Dedifferentiated amniotic fluid mesenchymal stem cell (primary cell): ENCODE results near the gene STAM.
A peak's percentile ranks its signal among the peaks of the same experiment; 100 is the strongest.
"Not testable (repeated sequence)": the region's sequence is repeated elsewhere in the genome, so short reads cannot be mapped to it uniquely, and the experiment has no call there.

Experiments used
- DNase-seq: peaks from one replicate; pipeline ENCODE4 v3.0.0-alpha.2; 2016; ENCODE audit errors: extremely low spot score

STAM gene

DNA sequence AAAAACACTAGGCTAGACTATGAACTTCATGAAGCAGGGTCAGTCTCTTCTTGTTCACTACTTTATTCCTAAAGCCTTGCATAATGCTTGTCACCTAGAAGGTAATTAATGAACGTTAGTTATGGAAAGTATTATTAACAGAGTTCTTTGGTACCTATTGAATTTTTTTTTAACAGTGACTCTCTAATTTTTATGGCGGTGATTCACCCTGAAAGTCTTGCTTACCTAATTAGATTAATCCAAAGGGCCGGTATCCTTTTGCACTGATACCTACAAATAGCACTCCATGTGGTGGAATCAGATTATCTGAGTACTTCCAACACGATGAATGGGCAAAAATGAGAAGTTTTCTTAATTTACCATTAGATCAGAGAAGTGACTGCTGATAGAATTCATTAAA, 31.7 kb downstream of the STAM start:
- no peak for DNase-seq

DNA sequence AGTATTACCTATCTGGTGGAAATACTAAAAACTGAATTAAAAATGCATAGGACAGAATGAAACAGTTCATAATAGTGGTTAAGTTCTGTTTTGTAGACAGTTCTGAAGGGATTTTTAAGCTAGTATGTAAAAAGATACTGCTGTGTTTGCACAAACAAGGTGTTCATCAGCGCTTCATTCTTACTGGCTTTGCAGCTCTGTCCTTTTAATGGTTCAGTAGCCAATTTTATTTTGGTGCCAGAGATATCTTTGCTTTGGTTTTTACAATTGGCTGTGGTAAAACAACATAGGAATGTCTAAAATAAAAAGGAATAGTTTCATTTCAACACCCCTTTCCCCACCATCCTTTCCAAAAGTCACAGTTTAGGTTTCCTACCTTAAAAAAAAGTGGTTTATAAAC, 33.0 kb downstream of the STAM start:
- no peak for DNase-seq

DNA sequence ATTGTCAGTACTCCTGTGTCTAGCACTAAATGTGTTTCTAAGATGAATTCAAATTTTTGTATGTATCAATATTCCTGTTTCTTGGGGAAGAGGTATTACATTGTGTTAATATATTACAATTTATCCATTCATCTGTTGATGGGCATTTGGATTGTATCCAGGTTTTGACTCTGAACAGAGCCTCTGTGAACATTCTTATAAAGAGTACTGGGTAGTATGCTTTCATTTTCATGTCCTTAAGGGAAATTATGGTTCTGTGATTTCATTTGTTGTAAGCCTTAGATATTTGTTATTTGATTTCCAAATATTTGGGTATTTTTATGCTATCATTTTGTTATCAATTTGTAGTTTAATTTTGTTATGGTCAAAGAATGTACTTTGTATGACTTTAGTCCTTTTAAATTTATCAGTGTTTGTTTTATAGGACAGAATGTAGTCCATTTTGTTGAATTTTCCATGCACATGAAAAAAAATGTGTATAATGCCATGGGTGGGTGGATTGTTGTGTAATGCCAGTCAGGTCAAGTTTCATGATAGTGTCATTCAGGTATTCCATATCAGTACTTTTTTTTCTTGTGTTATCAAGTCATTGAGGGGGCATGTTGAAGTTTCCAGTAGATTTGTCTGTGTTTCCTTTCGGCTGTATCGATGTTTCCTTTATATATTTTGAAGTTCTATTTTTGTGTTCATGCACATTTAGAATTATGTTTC, 38.4 kb downstream of the STAM start:
- no peak for DNase-seq

DNA sequence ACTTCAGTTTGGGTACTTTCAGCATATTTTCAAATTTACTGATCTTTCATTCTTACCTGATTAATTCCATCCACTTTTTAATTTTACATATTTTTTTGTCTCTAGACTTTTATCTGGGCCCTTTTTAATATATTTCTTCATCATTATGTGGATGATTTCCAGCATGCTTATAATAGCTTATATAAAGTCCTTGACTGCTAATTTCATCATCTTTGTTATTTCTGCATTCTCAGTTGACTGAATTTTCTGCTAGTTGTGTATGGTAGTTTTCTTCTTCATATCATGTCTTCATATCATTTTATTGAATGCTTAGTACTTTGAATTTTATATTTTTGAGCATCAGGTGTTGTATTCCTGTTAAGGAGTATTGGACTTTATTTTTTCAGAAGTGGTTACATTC, 39.6 kb downstream of the STAM start:
- DNase-seq = peak; percentile 29

DNA sequence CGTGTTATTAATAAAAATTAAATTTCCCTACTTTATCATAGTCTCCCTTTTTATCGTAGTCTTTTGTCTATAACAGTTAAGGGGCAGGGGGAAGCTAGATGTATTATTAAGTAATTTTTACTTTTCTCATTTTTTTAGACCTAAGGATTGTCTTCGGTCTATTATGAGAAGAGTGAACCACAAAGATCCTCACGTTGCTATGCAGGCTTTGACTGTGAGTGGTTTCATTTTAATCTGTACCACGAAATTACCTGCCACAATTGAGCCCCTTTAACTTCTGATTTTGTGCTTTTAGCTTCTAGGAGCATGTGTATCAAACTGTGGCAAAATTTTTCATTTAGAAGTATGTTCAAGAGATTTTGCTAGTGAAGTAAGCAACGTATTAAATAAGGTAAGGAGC, 40.6 kb downstream of the STAM start:
- DNase-seq = no peak

DNA sequence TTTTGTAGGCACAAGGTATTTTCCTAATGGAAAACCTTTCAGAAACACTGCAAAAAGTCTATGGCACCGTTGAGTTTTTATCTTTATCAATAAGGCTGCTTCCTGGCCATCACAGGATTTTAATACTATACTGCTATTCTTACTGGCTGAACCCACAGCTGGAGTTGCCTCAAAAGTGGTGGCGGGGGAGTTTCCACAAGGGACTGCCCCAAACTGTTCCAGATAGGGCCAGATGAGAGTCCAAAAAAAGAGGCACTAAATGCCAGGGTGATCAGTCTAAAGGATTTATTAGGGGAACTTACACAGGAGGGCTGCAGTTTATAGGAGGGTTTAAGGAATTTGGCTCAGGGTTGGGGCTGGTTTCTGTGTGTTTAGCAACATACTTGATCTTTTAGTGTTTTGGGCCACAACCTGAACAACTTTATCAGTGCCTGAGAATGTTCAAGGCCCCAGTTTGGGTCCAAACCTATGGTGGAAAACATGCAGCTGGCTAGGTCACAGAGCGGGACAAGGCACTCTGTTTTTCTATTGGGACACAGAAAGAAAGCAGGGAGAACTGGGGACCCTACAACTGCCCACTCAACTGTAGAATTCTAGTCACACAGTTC, 41.4 kb downstream of the STAM start:
- no peak for DNase-seq

DNA sequence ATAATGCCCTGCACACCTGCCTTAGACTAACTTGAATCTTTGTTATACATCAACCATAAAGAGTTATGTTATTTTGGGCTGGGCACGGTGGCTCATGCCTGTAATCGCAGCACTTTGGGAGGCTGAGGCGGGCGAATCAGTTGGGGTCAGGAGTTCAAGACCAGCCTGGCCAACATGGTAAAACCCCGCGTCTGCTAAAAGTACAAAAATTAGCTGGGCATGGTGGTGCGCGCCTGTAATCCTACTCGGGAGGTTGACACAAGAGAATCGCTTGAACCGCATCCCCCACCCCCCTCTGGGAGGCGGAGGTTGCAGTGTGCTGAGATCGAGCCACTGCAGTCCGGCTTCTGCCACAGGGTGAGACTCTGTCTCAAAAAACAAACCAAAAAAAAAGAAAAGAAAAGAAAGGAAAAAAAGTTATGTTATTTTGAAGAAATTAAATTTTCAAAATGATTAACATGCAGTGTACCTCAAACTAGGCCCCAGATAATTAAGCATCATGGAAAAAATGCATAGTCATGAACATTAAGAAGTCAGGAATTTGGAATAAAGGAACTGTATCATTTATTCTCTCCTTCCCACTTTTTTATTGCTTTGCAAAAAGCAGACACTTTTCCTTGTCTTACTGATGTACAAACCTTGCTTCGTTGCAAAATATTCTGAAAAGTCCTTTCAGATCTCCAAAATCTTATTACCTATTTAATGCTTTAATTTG, 43.3 kb downstream of the STAM start:
- no peak for DNase-seq

DNA sequence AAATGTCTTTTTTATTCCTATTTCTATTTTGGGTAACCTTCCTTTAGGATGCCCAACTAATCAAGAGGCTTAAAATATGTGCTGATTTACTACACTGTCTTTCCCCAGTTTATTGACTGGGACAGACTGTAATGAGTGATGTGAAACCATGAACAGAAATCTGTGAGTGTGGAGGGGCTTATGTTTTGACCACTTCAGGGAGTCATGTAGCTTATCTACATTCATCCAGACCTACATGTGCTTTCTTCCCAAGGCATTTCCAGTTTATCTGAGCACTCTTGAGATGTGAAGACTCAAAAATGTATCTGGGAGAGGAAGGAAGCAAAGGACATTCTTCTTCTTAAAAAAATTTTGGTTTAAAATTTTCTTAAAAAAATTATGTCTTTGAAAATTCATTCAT, 45.2 kb downstream of the STAM start:
- no peak for DNase-seq

DNA sequence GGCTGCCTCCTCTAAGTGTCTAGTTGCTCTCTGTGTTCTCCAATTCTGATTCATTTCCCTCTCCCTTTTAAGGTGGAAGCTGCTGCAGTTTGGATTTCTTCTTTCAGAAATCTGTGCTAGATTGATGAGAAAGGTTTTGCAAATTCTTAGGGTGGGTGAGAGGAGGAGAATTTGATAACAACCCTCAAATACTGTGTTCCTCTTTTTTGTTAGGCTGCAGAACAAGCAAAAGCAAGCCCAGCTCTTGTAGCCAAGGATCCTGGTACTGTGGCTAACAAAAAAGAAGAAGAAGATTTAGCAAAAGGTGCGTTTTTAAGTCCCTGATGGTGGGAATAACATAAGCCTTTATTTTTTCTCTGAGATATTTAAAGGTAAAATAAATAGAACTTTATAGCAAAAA, 49.1 kb downstream of the STAM start:
- no peak for DNase-seq

DNA sequence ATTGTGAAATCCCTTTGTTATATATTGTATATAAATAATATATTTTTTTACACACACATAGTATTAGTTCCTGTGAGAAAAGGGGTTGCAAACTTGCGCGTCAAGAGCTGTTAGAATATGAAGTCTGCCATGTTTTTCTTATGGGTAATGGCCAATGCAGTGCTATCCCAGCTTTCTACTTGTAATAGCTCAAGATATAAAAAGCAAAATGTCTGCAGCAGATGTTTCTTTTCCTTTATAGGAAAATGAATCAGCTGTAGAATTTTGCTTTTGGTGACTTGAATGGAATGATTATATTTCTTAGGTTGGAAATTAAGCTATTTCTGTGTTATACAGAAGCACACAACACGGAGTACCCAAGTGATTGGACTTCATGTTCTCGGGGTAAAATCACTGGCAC, 54.7 kb downstream of the STAM start:
- no peak for DNase-seq

DNA sequence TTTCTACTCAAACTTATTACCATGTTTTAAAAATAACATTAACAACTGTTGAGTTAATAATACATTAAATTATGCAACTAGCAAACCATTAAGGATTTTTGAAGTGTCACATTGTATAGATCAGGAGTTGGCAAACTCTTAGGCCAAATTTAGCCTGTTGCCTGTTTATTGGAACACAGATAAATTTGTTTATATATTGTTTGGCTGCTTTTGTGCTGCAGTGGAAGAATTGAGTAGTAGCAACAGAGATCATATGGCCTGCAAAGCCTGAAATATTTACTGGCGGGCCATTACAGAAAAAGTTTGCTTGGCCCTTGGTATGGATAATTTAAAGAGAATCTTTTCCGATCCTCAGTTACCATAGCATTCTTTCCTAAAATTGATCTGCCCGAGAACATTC, 57.4 kb downstream of the STAM start:
- no peak for DNase-seq

DNA sequence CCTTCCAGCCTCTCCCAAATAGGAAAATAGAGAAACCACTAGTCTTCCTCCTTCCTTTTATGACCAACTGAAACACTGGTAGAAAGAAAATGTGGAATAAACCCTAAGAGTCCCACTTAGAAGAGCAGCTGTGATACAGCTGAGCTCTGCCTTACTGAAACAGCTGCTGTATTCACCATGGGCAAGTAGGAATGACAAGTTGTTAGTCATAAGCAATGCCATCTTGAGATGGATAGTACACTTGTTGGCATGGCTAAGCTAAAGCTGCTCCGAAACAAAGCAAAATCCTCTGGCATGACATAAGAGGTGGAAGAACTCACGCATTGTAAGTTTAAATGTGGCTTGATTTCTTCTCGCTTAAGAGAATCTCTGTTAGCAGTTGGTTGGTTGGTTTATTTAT, 59.8 kb downstream of the STAM start:
- DNase-seq = no peak

DNA sequence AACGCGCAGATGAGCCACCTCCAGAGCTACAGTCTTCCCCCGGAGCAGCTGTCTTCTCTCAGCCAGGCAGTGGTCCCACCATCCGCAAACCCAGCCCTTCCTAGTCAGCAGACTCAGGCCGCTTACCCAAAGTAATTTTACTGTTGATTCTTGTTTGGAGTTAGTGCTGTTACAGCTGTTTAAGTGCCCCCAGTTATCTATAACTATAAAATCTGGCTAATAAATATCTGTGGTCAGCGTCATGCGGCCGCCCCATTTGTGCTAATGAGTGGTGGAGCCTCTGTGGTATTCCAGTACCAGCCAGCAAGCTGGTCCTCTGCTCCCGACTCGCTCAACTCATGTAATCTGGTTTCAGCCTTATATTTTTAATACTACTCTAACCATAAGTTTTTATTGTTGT, 64.9 kb downstream of the STAM start:
- no peak for DNase-seq

DNA sequence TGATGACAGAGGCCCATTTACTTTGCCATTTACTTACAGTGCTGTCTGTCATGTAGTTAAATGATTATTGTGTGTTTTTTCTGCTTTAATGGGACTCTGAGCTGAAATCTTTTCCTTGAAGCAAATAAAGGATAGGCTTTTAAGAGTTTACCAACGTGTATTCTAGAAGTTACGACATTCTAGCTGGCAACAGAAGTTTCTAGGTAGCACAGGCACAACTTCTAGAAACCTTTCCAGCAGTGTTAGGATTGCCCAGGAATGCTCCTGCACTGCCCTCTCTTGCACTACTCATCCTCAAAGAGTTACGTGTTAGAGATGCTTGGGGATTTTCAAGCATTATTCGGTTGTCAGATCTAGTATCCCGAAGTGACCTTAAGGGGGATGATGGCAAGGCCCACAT, 65.5 kb downstream of the STAM start:
- DNase-seq = no peak

DNA sequence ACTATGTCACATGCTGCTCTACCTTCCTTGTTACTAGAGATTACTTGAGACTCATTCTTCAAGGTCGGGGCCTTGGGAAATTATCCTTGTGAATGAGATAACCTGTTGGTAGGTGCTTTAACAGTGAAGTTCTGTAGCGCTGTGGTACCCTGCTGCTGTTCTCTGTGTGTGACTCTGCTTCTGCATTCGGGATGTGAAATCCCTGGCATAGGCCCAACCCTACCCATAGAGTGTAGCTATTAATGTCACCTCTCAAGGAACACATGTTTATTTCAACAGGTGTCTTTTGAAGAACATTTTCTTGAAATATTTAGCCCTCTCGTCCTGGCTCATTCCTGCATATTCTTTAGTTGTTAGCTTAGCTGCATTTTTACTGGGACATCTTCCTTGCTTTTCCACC, 66.2 kb downstream of the STAM start:
- DNase-seq = no peak

DNA sequence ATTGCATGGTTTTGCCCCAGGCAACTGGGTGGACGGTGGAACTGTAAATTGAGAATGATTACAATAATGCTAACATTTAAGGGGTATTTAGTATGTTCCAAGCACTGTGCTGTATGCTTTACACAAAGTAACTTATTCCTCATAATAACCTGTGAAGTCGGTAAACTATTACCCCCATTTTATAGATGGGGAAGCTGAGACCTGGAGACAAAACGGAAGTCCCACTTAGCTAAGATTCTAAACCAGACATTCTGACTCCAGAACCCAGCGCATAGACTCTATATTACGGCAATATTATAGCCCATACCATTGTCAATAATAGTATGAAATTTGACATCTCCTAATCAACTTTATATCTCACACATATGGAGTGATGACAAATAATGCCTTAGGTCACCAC, 68.1 kb downstream of the STAM start:
- no peak for DNase-seq

DNA sequence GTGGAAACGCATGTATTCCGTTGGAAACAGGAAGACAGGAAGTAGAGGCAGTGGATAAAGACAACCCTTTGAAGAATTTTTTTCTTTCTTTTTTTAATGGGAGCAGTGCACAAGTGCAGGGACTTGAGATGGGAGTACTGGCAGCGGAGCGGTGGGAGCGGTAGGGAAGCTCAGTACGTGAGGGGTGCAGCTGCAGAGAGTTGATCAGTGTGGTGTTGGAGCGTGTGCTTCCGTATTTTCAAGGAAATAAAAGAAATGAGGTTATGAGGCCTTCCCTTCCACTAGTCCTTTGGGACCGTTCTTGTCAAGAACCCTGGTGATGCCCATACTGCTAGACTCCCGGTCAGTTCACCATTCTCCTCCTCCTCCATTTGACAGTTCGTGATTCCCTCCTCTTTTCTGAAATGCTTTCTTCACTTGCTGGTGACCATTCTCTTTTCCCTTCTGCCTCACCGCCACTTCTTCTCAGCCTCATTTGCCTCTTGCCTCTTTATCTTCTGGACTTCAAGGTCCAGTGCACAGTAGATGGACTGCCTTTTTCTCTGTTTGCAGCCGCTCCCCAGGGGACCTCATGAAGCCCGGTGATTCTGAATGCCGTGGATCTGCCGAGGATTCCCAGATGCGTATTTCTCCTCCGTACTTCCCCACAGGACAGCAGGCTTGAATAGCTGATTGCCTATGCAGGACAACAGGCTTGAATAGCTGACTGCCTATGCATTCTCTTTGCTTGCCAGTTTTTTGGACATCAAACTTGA, 68.9 kb downstream of the STAM start:
- no peak for DNase-seq

DNA sequence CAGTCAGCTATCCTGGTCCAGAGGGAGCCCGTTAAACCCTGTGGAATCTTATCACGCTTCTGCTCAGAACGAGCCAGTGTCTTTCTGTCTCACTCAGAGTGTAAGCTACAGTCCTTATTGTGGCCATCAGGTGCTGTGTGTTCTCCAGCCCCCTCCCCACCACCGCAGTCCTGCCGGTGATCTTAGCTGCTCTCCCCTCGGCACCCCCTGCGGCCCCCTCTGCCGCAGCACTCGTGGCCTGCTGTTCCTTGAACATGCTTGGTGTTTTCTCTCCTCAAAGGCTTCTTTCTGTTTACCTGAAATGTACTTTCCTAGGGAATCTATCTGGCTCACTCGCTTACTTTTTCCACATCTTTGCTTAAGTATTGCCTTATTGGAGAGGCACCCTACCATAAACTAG, 69.8 kb downstream of the STAM start:
- no peak for DNase-seq

DNA sequence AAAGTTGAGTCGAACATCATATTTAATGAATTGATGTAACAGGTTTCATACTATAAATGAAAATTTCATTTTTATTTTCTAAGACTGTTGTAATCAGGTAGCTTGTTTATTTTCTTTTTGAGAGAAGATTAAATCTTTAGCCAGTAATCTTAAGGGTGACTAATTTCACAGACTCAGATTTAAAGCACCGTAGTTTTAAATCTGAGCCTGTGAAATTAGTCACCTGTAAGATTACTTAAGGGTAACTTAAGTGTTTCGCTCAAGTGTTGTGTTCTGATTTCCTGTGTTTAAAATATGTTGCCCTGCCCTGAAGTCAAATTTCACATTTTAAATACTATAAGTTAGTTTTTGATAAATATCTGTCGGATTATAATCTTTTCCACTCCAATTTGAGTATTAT, 72.2 kb downstream of the STAM start:
- no peak for DNase-seq

DNA sequence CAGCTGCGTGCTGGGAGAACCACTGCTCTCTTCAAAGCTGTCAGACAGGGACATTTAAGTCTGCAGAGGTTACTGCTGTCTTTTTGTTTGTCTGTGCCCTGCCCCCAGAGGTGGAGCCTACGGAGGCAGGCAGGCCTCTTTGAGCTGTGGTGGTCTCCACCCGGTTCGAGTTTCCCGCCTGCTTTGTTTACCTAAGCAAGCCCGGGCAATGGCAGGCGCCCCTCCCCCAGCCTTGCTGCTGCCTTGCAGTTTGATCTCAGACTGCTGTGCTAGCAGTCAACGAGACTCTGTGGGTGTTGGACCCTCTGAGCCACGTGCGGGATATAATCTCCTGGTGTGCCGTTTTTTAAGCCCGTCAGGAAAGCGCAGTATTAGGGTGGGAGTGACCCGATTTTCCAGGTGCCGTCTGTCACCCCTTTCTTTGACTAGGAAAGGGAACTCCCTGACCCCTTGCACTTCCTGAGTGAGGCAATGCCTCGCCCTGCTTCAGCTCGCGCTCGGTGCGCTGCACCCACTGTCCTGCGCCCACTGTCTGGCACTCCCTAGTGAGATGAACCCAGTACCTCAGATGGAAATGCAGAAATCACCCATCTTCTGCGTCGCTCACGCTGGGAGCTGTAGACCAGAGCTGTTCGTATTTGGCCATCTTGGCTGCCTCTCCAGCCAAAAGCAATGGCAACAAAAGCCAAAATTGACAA, 78.5 kb downstream of the STAM start:
- not testable (repeated sequence) for DNase-seq

DNA sequence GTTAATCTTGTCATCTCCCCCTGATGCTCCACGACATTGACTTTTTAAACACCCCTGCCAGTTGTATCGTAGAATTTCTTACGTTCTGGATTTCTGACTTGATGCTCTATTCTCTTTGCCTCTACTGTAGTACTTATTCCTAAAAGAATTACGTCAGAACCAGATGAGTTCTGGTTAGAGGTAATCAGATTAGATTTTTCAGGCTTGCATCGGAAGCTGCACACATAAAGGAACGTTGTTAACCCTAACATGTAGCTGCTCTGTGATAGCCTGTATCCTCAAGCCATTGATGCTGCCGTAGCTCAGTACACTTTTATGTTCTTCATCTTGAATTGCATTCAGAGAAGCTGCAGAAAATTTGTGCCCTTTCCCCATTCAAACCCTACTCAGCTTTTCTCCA, 81.8 kb downstream of the STAM start:
- no peak for DNase-seq

DNA sequence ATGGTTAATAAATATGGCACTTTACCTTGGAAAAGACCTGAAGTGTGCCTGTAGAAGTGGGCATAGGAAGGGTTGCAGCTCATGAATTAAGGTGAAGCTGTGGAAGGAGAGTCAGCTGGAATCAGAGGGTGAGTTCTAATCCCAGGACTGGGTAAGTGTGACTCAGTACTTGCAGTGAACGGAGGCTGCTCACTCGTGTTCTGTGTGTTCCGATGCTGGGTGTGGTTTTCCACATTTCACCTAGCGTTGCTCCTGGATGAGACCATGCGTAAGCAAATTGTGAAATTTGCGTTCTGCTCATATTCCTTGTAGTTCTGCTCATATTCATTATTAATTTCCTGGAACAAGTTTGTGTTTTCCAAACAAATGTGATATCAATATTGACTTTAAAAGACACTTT, 85.7 kb downstream of the STAM start:
- DNase-seq = no peak
